AML-193 (cell line): ENCODE results near the gene TUB.

ENCODE experiments used
- DNase-seq, 2 experiments: peaks; one replicate each; lab custom pipeline; 2025; lab: John Stamatoyannopoulos, UW

TUB gene

GRCh38 chr11:8080674-8081590, at the start of gene TUB:
Gene TUB, plus strand, starts transcription at chr11:8081211. Its CDS starts 300 bp downstream, at chr11:8081511.
- DNase-seq, result no peak

DNA sequence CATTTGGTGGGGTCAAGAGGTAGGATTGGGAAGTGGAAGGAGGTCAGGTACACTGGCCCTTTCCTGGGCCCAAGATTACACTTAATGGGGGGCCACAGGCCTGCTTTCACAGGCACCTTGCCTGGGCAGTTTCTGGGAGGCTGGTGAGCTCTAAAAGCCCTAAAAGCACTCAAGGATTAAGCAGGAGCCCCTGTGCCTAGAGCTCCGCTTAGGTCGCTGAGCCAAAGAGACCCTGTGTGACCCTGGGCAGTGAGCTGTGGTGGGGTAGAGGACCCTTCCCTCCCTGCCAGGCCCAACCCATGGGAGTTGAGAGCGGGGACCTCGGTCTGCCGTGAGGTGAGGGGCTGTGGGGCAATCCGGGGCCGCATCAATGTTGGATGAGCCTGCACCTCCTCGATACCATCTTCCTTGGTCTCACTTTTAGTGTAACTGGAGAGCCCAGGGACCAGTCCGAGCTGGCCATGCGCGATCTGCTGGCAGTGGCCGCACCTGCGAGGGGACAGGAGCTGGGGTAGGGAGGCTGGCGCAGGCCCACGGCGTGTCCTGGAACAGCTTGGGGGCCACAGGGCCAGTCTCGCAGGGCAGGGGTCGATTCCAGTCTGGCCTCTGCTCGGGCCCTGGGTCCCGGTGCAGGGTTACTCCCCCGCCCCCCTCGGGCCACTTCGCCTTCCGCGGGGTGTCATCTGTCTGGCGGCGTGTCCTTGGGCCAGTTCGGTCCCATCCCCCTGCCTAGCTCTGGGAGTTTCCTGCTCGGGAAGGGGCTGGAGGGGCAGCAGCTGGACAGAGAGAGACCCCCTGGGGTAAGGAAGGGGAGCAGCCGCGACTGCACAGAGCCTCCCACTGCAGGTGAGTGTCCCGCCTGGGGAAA, 49.5 kb upstream of the TUB start:
- no peak for DNase-seq

- no peak for DNase-seq
These were observed 48.9 kb upstream of the TUB start for GRCh38 chr11:8032122-8032521.

- DNase-seq, result no peak
These were observed 48.3 kb upstream of the TUB start for GRCh38 chr11:8032576-8033304.

- DNase-seq, result peak; percentile 31 to 52
These were observed 47.5 kb upstream of the TUB start for GRCh38 chr11:8033305-8034105.

DNA sequence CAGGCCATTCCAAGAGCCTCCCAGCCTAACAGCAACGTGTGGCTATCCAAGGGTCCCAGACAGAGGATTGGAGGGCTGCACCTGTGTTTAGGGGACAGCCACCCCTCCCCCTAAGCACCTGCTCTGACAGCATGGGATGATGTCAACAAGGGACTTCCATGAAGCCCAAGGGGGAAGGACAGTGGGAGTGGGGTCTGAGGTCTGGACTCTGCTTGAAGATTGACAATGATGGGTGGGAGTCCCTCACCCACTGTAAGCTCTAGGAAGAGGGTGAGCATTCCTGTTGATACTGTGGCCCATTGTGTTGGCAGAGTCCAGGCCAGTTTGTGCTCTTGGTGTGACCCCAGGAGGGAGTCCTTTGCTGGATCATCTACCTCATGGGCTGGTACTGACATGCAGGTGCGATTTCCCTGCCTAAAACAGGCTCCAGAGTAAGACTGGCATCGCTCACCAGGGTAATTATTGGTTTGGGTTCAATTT, 46.9 kb upstream of the TUB start:
- no peak for DNase-seq

- DNase-seq, result no peak
These were observed 46.3 kb upstream of the TUB start for GRCh38 chr11:8034604-8035190.

DNA sequence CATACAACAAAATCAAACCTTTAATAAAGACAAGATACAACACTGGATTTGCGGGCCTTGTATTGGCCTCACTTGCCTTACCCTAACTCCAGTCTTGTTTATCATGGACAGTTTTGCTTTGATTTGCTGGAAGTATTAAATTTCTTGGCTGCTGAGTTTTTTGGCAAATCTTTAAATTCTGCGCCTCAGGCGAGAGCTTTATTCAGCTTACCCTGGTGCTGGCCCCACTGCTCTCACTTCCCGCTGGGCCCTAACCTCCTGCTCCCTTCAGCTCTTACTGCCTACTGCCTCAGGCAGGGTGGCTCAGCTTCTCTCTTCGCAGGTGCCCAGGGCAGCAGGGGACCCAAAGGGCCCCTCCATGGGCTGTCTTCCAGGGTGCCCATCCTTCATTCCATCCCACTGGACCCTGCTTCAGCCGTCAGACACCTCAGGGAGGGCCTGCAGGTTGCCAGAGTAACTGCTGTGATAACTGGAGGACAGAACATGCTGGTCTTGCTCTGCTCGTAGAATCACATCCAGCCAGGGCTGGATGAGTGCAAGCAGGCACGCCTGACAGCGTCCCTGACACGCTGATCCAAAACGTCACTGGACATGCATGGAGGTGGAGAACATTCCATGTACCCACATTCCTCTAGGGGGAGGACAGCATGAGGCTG, 45.7 kb upstream of the TUB start:
- no peak for DNase-seq

DNA sequence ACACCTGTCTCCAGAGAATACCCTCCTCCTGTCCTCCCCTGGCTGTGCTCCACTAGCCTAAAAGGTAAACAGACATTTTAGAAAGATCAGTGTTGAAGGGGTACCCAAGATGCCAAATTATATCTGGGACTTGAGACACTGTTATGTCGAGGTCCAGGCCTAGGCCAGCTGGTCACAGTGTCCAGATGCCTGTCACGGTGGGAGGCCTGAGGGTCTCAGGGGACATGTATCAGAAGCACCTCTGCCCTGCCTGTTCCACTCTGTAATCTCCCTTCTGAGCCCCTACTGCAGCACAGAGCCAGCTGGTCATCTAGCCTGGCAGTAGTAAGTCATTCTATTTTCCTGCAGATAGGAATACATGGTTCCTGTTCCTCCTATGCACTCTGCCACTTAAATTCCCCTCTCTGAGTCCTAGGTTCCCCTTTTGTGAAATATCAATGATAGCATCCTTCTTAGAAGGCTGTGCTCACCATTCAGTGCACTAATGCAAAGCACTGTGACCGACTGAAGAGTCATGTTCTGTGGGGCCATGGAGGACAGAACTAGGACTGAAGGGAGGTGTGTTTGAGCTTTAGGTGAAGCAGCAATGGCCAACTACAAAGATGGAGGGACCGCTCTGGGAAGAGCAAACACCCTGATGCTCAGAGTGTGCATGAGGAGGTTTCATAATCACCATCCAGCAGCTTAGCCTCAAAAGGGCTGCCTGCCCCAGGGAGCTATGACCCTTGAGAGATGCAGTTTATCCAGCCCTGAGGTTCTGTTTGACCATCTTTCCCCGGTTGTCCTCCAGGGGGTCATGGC, 44.8 kb upstream of the TUB start:
- no peak for DNase-seq

- no peak for DNase-seq
These were observed 44.0 kb upstream of the TUB start for GRCh38 chr11:8036986-8037385.

DNA sequence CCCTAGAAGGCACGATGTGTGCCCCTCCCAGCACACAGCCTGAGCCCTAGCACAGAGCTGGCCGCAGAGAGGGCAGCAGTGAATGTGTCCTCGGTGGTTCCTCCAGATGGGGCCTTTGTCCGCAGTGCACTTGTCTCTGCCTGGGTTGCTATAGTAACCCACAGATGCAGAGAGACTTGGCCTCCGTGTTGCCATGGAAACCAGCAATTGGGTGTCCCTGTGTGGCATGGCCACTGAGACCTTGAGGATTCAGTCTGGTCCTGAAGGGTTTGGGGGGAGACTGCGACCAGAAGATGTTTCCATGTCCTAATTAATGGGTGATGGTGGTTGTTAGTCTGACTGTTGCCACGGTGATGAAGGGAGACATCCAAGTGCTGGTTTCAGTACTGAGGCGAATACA, 42.6 kb upstream of the TUB start:
- DNase-seq, result no peak

DNA sequence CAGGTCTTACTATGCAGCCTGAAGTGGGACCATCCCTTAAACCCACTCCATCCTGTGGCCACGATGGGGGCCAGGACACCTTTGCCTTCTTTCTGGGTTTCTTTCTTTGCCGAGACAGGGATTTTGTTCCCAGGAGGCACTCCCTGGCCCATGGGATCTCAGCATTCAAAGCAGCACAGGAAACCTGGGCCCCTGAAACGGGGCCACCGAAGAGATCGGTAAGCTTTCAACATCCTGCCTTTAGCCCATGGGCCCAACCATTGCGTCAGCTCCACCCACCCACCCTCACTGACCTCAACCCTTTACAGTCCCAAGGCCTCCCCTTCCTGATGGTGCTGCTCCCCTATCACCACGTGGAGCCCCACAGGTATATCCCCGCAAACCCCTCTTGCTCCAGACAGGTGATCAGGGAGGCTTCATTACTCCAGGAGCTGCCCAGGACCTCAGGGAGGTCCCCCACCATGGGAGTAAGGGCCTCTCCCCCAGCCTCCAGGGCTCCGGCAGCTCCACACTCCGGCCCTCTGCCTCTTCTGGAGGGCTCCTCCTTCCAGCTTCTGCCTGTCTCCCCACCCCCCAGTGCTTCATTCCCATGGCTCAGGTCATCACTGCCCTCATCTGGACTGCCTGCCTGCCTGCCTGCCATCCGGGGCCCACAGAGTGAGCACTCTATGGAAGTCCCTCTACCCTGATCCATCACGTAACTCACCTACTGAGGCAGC, 42.0 kb upstream of the TUB start:
- DNase-seq, result no peak

DNA sequence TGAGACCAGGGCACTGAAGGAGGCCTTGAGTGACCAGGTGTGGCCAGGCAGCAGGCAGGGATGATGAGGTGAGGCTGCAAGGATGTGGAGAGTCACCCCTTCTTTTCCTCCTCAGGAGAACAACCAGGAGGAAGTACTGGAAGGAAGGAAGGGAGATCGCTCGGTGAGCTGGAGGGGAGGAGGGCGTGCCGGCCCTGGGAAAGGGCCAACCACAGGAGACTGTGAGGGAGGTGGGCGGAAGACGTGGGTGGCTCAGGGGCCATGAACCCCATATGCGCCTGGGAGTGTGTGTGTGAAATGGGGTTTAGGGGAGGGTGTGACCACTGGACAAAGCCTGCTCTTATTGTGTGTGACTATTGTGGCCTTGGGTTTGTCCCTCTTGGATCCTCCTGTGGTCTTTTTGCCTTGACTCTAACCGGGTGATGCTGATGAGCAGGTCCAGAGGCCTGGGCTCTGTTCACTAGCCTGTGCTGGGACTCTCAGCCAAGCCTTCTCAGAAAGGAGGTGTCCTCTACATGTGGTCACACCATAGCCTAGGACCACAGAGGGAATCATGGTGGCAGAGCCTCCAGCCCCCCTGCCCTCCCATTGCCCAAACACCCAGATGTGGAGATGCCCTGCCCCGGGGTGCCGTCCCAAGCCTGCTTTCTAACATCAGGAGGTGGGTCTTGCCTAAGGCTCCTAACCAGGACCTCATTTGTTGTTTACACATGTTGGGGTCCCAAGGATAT, 41.3 kb upstream of the TUB start:
- no peak for DNase-seq

- DNase-seq, result no peak
These were observed 40.6 kb upstream of the TUB start for GRCh38 chr11:8040261-8040920.

DNA sequence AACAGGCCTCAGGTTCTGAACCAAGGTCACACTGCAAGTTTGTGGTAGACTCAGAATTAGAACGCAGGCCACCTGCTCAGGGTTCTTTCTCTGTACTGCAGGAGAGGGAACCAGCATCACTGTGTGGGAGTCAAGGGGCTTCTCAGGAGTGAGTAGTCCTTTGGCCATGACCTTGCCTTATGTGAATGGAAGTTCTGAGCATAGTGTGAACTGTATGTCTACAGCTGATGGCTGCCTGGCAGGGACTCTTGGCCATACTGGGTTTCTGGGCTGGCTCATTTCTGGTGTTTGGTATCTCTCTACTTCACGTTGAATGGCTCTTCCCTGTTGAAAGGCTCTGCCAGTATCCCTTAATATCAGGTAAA, 40.1 kb upstream of the TUB start:
- no peak for DNase-seq

DNA sequence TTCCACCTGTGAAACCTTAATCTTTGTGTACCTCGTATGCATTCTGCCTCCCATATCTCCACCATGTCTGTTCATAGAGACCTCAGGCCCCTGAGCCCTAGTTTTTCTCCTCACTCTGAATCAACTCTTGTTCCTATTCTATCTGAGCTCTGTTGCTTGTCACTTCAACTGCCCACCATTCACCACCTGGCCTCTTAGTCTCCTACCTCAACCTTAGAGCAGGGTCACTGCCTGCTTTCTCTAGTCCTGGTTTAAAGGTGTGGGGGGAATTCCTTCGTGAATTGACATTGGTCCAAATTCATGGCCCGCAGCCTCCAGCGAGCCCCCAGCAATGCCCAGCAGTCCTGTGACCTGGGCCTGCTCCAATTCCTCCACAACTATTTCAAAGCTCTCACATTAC, 39.4 kb upstream of the TUB start:
- no peak for DNase-seq

GRCh38 chr11:8043756-8044155, 37.3 kb upstream of the TUB start:
- DNase-seq, result no peak

GRCh38 chr11:8045839-8046238, 35.2 kb upstream of the TUB start:
- no peak for DNase-seq
